GM19455 (cell line): ENCODE measurements around the gene DAD1.
"Not testable (repeated sequence)": the region's sequence is repeated elsewhere in the genome, so short reads cannot be mapped to it uniquely, and the experiment has no call there.

Experiments
- ATAC-seq: cut with Tn5 transposase; IDR thresholded peaks from one replicate; pipeline ENCODE4 v1.9.1; 2021; ENCODE audit not compliant: unreplicated experiment

Gene DAD1

DNA sequence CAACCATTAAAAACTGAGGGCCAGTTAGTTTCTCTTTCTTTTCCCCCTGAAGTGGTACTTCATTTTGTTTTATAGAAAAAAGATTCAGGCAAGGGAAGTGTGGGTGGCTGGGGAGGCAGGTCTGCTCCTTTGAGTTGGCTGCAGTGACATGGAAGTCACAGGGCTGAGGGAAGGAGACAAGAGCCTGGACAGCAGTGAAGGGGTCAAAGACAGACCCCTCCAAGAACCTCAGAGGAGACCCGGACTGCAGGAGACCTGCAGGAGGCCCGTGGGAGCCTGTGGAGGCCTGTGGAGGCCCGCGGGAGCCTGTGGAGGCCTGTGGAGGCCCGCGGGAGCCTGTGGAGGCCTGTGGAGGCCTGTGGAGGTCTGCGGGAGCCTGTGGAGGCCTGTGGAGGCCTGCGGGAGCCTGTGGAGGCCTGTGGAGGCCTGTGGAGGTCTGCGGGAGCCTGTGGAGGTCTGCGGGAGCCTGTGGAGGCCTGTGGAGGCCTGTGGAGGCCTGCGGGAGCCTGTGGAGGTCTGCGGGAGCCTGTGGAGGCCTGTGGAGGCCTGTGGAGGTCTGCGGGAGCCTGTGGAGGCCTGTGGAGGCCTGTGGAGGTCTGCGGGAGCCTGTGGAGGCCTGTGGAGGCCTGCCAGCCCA is 35.0 kb downstream of the DAD1 start:
- ATAC-seq = not testable (repeated sequence)

DNA sequence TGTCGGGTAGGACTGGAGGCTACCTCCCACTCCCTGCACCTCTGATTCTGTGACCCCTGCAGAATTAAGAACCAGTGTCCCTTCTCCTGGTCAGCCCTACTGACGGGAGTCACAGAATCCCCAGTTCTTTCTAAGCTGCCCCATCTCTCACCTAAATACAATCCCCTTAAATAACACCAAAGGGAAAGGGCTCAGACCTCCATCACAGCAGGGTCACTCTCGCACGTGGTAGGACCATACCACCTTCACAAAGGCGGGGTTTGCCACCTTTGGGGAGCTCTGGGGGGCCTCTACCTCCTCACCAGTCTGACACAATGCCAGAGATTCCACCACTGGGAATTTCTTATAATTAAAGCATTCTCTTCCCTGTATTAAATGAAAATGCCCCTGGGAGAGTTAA is 35.6 kb downstream of the DAD1 start:
- no peak for ATAC-seq

DNA sequence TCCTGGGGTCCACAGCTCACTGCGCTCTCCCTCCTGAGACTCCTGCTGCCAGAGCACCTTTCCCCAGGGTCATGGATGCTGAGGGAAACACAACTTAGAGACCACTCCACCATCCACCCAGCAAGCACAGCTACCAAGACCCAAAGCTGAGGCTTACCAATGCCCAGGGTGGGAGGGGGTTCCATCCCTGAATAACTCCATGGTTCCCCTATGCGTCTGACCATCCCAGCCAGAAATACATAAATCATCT is 36.3 kb downstream of the DAD1 start:
- ATAC-seq = no peak

DNA sequence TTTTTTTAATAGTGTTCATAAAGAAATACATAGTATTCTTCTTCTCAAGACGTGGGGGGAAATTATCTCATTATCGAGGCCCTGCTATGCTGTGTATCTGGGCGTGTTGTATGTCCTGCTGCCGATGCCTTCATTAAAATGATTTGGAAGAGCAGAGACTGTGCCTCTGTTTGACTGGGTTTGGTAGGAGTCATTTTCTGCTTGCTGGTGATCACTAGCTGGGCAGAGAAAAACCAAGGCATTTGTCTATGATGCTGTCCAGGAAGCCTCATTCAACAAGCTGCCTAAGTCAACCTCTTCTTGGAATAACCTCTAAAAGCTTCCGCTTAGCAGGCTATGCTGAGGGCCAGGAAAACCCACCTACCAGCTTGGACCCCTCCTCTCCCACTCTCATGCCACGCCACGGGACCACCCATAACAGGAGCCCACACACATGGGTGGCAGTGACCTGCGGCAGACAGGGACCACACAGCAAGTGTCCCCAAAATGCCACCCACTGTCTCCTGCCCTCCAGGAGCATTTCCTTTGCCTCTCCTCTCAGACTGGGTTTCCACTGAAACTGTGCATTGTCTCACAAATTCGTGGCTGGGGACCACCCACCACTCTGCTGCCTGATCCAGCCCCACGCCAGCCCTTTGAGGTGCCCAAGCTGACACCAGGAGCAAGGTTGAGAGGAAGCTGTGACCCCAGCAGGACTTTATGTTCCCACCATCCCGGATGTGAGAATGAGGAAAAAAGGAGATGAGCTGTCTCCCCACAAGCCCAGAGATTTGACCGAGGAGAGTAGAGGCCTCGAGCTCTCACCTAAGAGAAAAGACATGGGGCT is 36.8 kb downstream of the DAD1 start:
- no peak for ATAC-seq

DNA sequence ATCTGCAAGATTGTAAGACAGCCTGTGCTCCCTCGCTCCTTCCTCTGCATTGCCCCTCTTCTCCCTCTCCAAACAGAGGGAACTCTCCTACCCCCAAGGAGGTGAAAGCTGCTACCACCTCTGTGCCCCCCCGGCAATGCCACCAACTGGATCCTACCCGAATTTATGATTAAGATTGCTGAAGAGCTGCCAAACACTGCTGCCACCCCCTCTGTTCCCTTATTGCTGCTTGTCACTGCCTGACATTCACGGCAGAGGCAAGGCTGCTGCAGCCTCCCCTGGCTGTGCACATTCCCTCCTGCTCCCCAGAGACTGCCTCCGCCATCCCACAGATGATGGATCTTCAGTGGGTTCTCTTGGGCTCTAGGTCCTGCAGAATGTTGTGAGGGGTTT is 37.4 kb downstream of the DAD1 start:
- no peak for ATAC-seq

DNA sequence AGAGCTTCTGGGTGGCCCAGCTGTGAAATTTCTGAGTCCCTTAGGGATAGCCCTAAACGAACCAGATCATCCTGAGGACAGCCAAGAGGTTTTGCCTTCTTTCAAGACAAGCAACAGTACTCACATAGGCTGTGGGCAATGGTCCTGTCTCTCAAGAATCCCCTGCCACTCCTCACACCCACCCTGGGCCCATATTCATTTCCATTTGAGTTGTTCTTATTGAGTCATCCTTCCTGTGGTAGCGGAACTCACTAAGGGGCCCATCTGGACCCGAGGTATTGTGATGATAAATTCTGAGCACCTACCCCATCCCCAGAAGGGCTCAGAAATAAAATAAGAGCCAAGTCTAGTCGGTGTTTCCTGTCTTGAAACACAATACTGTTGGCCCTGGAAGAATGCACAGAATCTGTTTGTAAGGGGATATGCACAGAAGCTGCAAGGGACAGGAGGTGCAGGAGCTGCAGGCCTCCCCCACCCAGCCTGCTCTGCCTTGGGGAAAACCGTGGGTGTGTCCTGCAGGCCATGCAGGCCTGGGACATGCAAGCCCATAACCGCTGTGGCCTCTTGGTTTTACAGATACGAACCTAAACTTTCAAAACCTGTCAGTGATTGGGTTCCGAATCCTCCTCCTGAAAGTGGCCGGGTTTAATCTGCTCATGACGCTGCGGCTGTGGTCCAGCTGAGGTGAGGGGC is 38.9 kb downstream of the DAD1 start:
- ATAC-seq = peak; percentile 69

DNA sequence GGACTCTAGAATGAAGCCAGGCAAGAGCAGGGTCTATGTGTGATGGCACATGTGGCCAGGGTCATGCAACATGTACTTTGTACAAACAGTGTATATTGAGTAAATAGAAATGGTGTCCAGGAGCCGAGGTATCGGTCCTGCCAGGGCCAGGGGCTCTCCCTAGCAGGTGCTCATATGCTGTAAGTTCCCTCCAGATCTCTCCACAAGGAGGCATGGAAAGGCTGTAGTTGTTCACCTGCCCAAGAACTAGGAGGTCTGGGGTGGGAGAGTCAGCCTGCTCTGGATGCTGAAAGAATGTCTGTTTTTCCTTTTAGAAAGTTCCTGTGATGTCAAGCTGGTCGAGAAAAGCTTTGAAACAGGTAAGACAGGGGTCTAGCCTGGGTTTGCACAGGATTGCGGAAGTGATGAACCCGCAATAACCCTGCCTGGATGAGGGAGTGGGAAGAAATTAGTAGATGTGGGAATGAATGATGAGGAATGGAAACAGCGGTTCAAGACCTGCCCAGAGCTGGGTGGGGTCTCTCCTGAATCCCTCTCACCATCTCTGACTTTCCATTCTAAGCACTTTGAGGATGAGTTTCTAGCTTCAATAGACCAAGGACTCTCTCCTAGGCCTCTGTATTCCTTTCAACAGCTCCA is 39.6 kb downstream of the DAD1 start:
- no peak for ATAC-seq

DNA sequence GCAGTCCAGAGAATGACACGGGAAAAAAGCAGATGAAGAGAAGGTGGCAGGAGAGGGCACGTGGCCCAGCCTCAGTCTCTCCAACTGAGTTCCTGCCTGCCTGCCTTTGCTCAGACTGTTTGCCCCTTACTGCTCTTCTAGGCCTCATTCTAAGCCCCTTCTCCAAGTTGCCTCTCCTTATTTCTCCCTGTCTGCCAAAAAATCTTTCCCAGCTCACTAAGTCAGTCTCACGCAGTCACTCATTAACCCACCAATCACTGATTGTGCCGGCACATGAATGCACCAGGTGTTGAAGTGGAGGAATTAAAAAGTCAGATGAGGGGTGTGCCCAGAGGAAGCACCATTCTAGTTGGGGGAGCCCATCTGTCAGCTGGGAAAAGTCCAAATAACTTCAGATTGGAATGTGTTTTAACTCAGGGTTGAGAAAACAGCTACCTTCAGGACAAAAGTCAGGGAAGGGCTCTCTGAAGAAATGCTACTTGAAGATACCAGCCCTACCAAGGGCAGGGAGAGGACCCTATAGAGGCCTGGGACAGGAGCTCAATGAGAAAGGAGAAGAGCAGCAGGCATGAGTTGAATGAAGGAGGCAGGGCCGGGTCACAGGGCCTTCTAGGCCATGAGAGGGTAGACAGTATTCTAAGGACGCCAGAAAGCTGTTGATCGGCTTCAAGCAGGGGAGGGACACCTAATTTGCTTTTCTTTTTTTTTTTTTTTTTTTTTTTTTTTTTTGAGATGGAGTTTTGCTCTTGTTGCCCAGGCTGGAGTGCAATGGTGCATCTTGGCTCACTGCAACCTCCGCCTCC is 40.9 kb downstream of the DAD1 start:
- no peak for ATAC-seq

DNA sequence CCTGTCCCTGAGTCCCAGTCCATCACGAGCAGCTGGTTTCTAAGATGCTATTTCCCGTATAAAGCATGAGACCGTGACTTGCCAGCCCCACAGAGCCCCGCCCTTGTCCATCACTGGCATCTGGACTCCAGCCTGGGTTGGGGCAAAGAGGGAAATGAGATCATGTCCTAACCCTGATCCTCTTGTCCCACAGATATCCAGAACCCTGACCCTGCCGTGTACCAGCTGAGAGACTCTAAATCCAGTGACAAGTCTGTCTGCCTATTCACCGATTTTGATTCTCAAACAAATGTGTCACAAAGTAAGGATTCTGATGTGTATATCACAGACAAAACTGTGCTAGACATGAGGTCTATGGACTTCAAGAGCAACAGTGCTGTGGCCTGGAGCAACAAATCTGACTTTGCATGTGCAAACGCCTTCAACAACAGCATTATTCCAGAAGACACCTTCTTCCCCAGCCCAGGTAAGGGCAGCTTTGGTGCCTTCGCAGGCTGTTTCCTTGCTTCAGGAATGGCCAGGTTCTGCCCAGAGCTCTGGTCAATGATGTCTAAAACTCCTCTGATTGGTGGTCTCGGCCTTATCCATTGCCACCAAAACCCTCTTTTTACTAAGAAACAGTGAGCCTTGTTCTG is 41.6 kb downstream of the DAD1 start:
- no peak for ATAC-seq

DNA sequence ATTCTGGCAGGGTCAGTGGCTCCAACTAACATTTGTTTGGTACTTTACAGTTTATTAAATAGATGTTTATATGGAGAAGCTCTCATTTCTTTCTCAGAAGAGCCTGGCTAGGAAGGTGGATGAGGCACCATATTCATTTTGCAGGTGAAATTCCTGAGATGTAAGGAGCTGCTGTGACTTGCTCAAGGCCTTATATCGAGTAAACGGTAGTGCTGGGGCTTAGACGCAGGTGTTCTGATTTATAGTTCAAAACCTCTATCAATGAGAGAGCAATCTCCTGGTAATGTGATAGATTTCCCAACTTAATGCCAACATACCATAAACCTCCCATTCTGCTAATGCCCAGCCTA is 42.3 kb downstream of the DAD1 start:
- ATAC-seq = no peak

DNA sequence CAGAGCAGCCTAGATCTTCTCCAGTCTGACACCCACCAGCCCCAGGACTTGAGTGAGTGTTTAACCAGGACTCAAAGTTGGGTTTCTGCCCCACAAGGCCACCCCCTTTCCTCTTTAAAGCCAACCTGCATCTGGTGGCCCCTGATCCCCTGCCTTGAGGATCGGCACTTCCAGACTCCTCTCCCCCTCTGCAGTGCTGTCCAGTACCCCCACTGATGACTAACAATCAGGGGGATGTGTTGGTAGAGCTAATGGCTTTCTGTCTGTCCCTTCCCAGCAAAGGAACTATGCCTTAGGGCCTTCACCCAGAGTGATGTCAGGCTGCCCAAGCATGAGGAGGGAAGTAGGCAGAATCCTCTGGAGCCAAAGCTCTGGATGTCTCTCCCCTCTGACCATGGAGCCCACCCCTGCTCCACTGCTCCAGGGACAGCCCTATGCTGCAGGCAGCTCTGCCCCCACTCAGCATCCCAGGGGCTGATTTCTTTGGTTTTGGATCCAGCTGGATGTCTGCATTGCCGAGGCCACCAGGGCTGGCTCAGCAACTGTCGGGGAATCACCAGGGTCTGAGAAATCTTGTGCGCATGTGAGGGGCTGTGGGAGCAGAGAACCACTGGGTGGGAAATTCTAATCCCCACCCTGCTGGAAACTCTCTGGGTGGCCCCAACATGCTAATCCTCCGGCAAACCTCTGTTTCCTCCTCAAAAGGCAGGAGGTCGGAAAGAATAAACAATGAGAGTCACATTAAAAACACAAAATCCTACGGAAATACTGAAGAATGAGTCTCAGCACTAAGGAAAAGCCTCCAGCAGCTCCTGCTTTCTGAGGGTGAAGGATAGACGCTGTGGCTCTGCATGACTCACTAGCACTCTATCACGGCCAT is 42.9 kb downstream of the DAD1 start:
- ATAC-seq = no peak

DNA sequence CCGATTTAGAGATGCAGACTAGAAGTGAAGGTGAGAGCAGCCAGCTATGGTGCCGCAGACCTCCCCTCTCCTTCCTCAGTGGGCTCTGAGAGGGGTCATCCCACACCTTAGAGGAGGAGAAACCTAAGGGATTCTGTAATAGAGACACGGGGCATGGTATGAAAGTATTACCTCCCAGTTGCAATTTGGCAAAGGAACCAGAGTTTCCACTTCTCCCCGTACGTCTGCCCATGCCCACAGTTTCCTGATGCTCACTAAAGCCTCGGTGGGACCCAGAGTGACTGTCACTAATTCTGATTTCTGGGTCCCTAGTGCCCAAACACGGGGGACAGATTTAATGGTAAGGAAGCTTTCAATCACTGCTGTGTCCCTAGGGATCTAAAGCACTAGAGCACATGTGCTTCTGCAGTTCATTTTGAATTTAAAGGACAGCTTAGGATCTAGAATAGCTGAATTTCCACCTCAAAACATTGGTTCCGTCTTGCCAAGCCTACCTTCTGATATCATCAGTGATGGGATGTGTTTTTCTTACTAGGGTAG is 44.1 kb downstream of the DAD1 start:
- ATAC-seq = no peak

DNA sequence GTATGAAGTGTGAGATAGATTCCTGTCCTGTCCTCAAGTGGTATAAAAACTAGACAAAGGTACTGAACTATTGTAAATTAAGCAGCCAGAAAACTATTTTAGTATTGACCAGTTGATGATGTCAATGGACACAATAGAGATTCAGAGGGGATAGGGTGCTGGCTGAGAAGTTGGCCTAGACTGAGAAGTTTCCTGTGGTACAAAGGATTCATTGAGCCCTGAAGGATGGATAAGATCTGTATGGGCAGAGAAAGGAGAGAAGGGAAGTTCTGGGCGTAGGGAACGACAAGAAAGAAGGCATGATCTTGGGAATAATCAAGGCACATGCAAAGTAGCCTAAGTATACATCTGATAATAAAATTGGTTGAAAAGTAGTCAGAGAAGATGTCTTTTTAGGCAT is 44.6 kb downstream of the DAD1 start:
- ATAC-seq = no peak

DNA sequence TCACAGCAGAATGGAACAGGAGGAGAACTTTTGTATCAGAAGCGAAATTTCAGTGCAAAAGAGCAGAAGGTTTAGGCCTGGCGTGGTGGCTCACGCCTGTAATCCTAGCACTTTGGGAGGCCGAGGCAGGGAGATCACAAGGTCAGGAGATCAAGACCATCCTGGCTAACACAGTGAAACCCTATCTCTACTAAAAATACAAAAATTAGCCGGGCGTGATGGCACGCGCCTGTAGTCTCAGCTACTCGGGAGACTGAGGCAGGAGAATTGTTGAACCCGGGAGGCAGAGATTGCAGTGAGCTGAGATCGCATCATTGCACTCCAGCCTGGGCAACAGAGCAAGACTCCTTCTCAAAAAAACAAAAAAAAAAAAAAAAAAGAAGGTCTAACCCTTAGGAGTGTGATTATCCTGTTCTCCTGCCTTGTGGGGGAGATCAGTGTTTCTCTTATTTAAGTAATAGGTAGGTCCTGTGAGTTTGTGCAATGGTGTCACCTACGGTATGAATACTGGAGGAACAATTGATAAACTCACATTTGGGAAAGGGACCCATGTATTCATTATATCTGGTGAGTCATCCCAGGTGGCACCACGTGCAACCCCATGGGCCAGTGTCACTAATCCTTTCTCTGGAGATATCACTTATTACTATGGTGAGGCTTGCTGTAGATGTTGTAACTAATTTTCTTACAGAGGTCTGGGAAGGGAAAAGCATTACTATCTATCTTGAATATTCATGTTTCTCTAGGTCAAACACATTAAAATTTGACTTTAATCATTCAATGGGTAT is 45.3 kb downstream of the DAD1 start:
- not testable (repeated sequence) for ATAC-seq

DNA sequence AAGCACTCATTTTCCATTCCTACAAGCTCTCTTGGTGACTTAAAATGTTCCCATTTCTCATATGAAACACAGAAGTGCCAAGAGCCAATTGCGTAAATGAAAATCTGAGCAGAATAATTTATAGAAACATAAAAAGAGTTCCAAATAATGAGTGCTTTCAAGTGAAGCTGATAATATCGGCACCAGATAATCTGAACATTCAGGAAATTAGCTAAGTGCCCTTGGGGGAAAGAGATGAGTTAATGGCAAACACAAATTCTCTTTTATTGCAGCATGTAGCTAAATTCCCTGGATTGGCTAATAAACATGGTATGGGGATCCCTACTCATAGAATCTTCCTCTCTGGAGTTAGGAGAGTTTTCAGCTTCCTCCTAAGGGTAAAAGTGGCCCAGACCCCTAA is 46.7 kb downstream of the DAD1 start:
- ATAC-seq = no peak

DNA sequence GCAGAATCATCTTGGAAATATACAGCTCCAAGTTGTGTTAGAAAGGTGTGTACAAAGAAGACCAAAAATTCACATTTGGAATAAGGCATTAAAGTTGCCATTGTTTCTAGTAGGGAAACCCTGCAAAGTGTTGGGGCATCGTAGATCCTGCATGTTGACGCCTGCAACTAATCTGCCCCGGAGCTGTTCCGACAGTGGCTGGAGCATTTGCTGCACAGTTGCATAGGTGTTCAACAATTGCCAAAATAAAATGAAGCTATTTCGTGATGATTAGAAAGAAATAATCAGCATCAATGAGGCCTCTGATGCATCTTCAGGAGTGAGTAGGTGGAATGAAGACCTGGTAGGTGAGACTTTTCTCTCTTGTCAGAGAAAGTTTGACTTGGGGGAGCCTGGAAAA is 47.3 kb downstream of the DAD1 start:
- ATAC-seq = no peak

DNA sequence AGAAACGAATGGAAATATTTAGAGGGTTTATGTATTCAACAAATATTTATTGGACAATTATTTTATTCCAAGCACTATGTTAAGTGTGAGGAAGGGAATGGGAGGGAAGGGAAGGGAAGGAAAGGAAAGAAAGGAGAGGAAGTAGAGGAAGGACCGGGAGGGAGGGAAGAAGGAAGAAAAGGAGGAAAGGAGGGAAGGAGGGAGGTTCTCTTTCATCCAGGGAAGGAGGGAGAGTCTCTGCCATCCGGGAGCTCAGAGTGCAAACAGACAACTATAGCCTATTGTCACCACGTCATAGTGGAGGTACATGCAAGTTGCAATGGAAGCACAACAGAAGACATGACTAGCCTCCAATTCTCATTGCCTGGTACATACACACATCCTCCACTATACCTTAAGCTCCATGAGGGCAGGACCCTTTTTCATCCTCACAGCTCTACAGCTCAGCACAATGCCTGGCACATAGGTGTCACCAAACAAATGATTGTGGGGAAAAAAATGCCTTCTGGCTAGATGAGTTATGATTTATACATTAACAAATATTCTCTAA is 48.1 kb downstream of the DAD1 start:
- no peak for ATAC-seq

DNA sequence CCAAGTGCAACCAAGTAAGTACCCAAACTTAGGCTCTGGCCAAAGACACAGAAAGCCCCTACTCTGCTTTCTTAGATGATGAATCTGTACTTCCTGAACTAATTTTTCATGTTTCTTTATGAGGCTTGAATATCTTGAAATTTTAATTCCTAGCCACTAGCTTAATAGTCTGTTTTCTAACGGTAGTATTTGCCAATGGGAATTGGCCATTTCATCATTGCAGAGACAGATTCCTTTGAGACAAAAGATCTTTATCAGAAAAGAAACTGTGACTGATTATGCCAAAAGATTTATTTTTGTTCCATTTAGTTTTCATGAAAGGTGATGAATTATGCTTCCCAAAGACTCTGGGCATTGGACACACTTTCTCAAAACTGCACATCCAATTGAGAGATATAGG is 48.7 kb downstream of the DAD1 start:
- ATAC-seq = no peak
